Muscle of leg (tissue), 11 donors: ENCODE measurements around the gene RBM33. TPM values are rescaled to one million over a fixed set of nuclear protein-coding genes. Genes with fewer than 3 reads are reported as not detected.

Source experiments
- DNase-seq: peaks from one replicate; pipeline ENCODE4 v3.0.0; 2013
- H3K27ac ChIP-seq: one replicate; pipeline ENCODE4 v1.5.1; 2013; ENCODE audit warnings: mild to moderate bottlenecking, low read length, control low read depth
- H3K27me3 ChIP-seq: one replicate; pipeline ENCODE4 v1.6.1; 2013; ENCODE audit warnings: low read length; ENCODE audit not compliant: control insufficient read depth, insufficient read depth
- H3K36me3 ChIP-seq: one replicate; pipeline ENCODE4 v1.6.1; 2013; ENCODE audit warnings: low read length; ENCODE audit not compliant: control insufficient read depth, insufficient read depth
- H3K4me1 ChIP-seq: one replicate; pipeline ENCODE4 v1.6.1; 2013; ENCODE audit warnings: low read length; ENCODE audit not compliant: control insufficient read depth, insufficient read depth
- H3K4me3 ChIP-seq: one replicate; pipeline ENCODE4 v1.5.1; 2013; ENCODE audit warnings: low read length, control low read depth
- H3K9me3 ChIP-seq: replicated peaks from 2 replicates; pipeline ENCODE4 v1.6.1; 2013; ENCODE audit warnings: low read depth, low read length; ENCODE audit not compliant: control insufficient read depth
- WGBS: methylation state at CpG from one replicate; pipeline ENCODE4 v1.1.5; 2013; ENCODE audit warnings: missing lambda C conversion rate; ENCODE audit not compliant: insufficient coverage; 5-methylcytosine and 5-hydroxymethylcytosine counted together
- polyA plus RNA-seq, 8 donors: library from polyadenylated mRNA; unstranded; fragments of 120-200 nt; gene quantifications; one replicate each; pipeline versions ENCODE4 v1.2.1 to v1.2.3, GENCODE V29; 2013; ENCODE audit warnings: inconsistent platforms in 1 of 8, low replicate concordance in 1 of 8; ENCODE audit not compliant: insufficient read length in 8 of 8, insufficient read depth in 1 of 8
- total RNA-seq: library from RNA; stranded (reverse); fragments of 120-200 nt; gene quantifications from one replicate; pipeline ENCODE4 v1.2.4, GENCODE V29; 2013

The RBM33 gene
- total and polyA plus RNA-seq, 9 donors, result 18.3 to 46.2 (median 25.6) TPM

DNA sequence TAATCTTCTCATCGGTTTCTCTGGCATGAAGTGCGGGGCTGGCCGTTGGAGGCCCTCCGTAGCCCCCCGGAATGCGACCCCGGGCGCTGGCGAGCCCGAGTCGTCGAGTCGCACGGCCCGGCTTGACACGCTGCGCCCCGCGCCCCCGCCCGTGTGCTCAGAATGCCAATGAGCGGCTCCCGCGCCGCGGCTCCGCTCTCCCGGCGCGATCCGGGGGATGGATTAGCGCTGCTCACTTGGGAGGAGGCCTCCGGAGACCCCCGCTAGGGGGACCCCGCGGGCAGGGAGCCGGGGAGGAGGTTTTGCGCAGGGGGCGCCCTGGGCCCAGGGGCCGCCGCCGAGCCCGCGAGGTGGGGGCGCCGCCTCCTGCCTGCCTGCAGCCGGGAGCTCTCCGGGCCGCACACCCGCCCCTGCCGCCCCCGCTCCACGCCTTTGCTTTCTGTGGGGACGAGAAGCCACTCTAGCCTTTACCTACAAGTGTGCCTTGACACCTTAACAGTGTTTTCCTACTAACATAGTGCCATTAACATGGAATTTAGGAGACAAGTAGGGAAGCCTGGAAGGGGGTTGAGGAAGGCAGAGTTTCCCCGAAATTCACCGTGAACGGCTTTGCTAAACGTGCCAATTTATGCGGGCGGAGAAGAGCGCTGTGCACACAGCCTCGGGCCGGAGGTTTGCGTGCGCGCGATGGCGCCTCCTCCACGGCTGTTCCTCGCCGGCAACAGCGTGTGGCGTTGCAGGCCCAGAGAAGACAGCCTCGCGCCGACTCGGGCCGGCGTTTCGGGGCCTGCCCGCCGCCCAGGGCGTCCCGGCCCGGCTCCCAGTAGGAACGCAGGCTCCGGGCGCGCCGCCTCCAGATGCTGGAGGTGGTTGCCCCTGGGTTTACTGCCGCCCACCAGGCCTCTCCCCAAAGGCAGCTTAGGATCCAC lies 160.7 kb downstream of the RBM33 start:
- H3K4me1 ChIP-seq, result peaks cover 28% of the 10 kb centered on the region
- WGBS, result under 1% methylated on average over 88 of the region's 91 CpGs
- peak overlapping the region; percentile 13 for H3K4me3 ChIP-seq
- H3K27me3 ChIP-seq, result peaks cover 92% of the 10 kb centered on the region
- no peaks in the 10 kb centered on the region for H3K36me3 ChIP-seq
- no peak overlapping the region for H3K27ac ChIP-seq
- peak; percentile 54 for DNase-seq
- H3K9me3 ChIP-seq, result no peaks in the 10 kb centered on the region

DNA sequence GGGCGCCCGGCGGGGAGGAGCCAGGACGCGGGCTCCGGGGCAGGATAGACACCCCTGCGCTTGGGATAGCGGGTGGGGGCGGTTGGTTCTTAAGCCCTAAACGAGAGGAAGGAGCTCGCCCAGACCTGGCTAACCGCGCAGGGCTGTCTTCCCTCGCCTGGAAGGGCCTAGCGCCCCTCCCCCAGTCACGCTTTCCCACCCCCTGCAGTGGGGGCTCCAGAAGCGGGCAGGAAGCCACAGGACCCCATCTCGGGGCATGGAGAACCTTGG lies 161.3 kb downstream of the RBM33 start:
- no peaks in the 10 kb centered on the region for H3K36me3 ChIP-seq
- peaks cover 92% of the 10 kb centered on the region for H3K27me3 ChIP-seq
- H3K4me3 ChIP-seq, result no peak overlapping the region
- no peaks in the 10 kb centered on the region for H3K9me3 ChIP-seq
- no peak for DNase-seq
- peaks cover 28% of the 10 kb centered on the region for H3K4me1 ChIP-seq
- WGBS, result 0% methylated on average over 8 of the region's 18 CpGs
- no peak overlapping the region for H3K27ac ChIP-seq

DNA sequence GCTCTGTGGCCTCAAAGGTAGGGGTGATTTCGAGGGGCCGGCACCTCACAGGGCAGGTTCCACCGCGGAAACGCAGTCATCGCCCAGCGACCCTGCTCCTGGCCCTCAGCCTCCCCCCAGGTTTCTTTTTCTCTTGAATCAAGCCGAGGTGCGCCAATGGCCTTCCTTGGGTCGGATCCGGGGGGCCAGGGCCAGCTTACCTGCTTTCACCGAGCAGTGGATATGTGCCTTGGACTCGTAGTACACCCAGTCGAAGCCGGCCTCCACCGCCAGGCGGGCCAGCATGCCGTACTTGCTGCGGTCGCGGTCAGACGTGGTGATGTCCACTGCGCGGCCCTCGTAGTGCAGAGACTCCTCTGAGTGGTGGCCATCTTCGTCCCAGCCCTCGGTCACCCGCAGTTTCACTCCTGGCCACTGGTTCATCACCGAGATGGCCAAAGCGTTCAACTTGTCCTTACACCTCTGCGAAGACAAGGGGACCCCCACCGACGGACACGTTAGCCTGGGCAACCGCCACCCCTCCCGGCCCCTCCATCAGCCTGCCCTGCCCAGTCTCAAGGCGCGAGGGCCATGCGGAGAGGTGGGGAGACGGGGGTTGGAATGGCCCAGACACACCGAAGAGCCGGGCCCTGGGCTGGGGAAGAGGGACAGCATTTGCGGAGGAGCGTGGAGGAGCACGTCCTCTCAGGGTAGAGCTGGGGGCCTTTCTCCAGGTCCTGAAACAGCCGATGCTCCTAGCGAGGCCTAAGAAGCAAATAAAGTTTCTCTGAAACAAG lies 161.8 kb downstream of the RBM33 start:
- Histone ChIP-seq H3K4me1 (peaks cover 28% of the 10 kb centered on the region), H3K27me3 (peaks cover 92% of the 10 kb centered on the region)

DNA sequence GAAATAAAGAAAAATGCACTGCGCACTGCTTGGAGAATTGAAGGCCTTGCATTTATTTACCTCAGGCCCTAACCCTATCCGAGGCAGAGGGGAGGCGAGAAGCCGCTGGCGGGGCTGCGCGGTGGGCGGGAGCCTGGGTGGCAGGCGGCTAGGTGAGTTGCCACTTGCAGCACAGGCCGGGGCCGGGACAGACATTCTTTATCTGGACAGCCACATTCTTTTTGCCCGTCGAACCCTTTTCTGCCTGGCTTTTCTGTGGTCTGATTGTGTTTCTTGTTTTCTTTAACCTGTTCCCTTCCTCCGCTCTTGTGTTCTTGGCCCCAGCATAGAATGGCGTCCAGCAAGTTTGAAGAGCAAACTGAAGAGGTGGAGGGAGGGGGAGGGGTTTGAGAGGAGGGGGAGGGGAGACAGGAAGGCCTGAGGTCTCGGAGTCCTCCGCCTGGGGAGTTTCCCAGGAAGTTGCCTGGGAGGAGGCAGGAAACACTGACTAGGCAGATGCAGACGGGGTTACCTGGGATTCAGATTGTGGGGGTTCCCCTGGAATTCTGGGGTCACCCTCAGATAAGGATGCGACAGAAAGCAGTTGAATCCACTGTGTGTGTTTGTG lies 162.7 kb downstream of the RBM33 start:
- no peak for DNase-seq
- WGBS, result 21% methylated on average over 17 of the region's 19 CpGs
- H3K27ac ChIP-seq, result no peak overlapping the region
- no peaks in the 10 kb centered on the region for H3K9me3 ChIP-seq
- no peaks in the 10 kb centered on the region for H3K36me3 ChIP-seq
- peaks cover 32% of the 10 kb centered on the region for H3K4me1 ChIP-seq
- no peak overlapping the region for H3K4me3 ChIP-seq
- peaks cover 95% of the 10 kb centered on the region for H3K27me3 ChIP-seq

More for the DNA sequence above, 161.8 kb downstream of the RBM33 start:
- no peak overlapping the region for H3K4me3 ChIP-seq
- no peaks in the 10 kb centered on the region for H3K36me3 ChIP-seq
- 10% methylated on average over 38 of the region's 47 CpGs for WGBS
- DNase-seq, result no peak
- H3K9me3 ChIP-seq, result no peaks in the 10 kb centered on the region
- no peak overlapping the region for H3K27ac ChIP-seq

DNA sequence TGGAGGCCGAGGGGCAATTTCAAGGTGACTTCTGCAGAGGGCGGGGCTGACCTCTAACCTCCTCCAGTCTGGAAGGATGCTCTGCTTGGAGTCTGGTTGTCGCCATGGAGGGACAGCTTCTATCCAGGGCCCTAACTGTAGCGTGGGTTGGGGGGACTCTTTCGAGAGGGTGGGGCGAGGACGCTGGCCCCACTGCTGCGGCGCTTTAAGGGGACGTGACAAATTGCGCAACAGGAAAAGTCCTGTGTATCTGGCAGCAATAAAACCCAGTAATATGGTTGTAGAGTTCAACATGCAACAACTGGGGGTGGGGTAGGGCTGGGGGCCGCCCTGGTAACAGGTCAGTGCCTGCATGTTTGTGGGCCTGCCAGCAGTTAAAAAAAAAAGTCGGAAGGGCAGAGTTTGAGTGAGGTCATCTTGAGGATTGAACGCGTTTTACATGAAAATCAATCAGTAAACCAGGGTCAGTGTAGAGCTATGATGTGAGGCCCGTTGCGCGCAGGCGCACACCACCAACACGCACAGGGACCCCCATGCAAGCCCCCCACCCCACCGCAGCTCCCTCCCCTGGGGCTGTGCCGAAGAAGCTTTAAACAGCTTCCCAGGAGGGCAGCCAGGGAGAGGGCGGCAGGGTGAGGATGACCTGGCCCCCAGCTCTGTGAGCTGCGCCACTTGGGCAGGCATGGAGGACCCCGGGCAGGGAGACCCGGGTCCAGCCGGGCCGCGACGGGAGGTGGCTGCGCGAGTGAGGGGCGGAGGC lies 163.5 kb downstream of the RBM33 start:
- peaks cover 33% of the 10 kb centered on the region for H3K4me1 ChIP-seq
- no peak overlapping the region for H3K4me3 ChIP-seq
- no peaks in the 10 kb centered on the region for H3K36me3 ChIP-seq
- DNase-seq, result no peak
- H3K27me3 ChIP-seq, result peaks cover 97% of the 10 kb centered on the region
- no peaks in the 10 kb centered on the region for H3K9me3 ChIP-seq
- 3% methylated on average over 24 of the region's 33 CpGs for WGBS
- no peak overlapping the region for H3K27ac ChIP-seq

DNA sequence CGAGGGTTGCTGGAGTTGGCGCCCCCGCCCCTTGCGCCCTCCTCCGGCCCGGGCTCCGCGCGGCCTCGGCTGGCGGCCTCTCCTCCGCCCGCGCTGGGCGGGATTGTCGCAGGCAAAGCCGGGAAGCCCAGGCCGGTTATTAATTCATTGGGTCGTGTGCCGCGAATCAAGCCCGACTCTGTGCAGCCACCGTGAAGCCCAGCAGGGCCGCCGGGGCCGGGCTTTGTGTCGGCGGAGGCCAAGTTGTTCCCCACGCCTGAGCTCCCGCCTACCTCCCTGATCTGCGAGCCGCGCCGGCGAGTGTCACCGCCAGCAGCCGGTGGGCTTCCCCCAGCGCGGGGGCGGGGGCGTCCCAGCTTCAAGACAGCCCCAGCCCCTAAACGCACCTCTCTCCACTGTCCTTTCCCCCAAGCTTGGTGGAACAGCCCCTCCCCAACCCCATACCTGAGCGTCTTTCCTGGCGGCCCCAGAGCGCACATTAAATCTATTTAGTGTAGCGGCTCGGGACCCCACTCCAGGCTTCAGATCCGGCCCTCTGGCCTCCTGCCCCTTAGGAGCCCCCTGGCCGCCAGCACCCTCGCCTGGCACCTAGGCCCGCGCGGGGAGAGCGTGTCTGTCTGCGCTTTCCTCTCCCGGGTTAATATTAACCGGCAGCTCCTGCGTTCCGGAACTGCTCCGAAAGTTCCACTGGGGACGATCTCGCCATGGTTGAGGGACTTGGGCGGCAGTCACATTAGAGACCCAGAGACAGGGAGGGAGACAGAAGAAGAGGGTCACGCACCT lies 164.3 kb downstream of the RBM33 start:
- H3K27ac ChIP-seq, result no peak overlapping the region
- H3K36me3 ChIP-seq, result no peaks in the 10 kb centered on the region
- H3K4me3 ChIP-seq, result no peak overlapping the region
- H3K9me3 ChIP-seq, result no peaks in the 10 kb centered on the region
- peaks cover 28% of the 10 kb centered on the region for H3K4me1 ChIP-seq
- no peak for DNase-seq
- WGBS, result under 1% methylated on average over 63 of the region's 64 CpGs
- peaks cover 98% of the 10 kb centered on the region for H3K27me3 ChIP-seq

DNA sequence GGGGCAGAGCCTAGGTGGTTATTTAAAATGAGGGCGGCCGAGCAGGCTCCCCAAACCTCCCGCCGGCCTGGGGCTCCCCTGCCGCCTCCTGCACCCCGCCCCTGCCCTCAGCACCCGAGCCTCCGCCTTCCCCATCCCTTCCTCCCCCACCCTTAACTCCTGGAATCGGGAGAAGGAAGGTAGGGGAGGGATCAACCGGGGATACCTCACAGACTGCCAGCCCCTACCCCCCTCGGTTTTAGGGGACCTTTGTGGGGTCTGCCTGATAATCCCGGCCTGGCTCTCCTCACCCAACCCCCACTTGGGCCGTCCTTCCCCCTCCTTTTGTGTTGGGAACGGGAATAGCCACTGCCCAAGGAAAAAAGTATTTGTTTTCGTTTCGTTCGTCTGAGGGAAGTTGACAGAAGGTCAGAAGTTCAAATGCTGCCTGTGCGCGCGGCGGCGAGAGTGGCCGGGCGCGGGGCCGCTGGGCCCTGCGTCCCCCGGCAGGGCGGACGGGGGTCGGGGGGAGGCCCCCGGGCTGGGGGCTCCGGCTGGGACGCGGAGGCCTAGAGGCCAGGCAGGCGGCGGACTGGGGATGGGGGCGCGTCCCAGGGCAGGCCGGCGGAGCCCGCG lies 165.0 kb downstream of the RBM33 start:
- no peak for DNase-seq
- Histone ChIP-seq H3K4me3 (no peak overlapping the region), H3K4me1 (peaks cover 24% of the 10 kb centered on the region), H3K27me3 (peaks cover 98% of the 10 kb centered on the region), H3K27ac (no peak overlapping the region), H3K9me3 (no peaks in the 10 kb centered on the region), H3K36me3 (no peaks in the 10 kb centered on the region)
- 2% methylated on average over 29 of the region's 43 CpGs for WGBS

DNA sequence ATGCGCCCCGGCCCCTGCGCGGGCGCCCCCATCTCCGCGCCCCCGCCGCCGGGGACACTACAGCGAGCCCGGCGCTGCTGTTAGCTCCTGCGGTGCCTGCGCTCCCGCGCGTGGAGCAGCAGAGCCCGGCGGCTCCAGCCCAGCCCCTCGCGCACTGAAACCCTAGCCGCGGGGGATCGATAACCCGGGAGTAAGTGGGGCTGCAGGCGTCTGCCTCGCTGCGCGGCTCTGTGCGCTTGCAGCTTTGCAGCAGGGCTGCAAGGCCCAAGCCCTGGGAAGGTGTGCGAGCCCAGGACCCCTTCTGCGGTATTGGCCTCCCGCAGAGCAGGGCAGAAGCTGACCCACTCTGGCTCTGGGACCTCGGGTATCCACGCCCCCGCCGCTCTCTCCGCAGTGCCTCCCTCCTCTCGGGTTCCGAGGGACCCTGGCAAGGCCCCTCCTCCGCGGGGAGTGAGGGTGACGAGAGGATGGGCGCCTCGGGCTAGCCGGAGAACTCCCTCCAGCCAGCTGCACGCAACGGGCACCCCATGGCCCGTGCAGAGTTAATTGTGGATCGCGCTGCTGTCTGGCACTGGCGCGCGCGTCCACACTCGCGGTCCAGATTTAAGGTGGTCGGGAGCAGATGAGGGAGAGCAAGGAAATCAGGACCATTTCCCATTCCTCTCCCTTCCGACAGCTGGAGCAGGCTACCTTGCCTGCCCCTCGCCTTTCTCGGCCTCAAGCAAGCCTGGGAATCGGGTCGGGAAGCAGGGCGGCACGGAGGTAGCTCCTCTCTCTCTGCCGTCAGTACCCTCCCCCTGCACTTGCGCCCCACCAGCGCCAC lies 165.7 kb downstream of the RBM33 start:
- Histone ChIP-seq H3K4me1 (peaks cover 23% of the 10 kb centered on the region), H3K27ac (no peak overlapping the region), H3K4me3 (no peak overlapping the region)

More for the DNA sequence above, 165.7 kb downstream of the RBM33 start:
- H3K36me3 ChIP-seq, result no peaks in the 10 kb centered on the region
- under 1% methylated on average over 58 of the region's 69 CpGs for WGBS
- no peaks in the 10 kb centered on the region for H3K9me3 ChIP-seq
- peaks cover 97% of the 10 kb centered on the region for H3K27me3 ChIP-seq
- no peak for DNase-seq
